Skeletal muscle satellite cell (primary cell): Measurements from ENCODE around the gene MPP1.
"Not testable (repeated sequence)": the region's sequence is repeated elsewhere in the genome, so short reads cannot be mapped to it uniquely, and the experiment has no call there.

Experiments used
- H3K27me3 ChIP-seq: 2 replicates; pipeline ENCODE4 v1.7.0; 2013; ENCODE audit warnings: low read length; ENCODE audit not compliant: control insufficient read depth, insufficient read depth
- H3K36me3 ChIP-seq: 2 replicates; pipeline ENCODE4 v1.7.0; 2013; ENCODE audit warnings: mild to moderate bottlenecking, control low read depth, low read length; ENCODE audit not compliant: insufficient read depth
- H3K4me1 ChIP-seq: 2 replicates; pipeline ENCODE4 v1.7.0; 2013; ENCODE audit warnings: low read length; ENCODE audit not compliant: control insufficient read depth, insufficient read depth
- H3K4me2 ChIP-seq: 2 replicates; pipeline ENCODE4 v1.7.0; 2013; ENCODE audit warnings: mild to moderate bottlenecking, low read length
- H3K4me3 ChIP-seq: 2 replicates; pipeline ENCODE4 v1.7.0; 2013; ENCODE audit warnings: low read length
- H3K9ac ChIP-seq: 2 replicates; pipeline ENCODE4 v1.7.0; 2013; ENCODE audit warnings: mild to moderate bottlenecking, low read depth, low read length, moderate library complexity
- H3K9me3 ChIP-seq: replicated peaks from 2 replicates; pipeline ENCODE4 v1.7.0; 2013; ENCODE audit warnings: mild to moderate bottlenecking, control low read depth, low read length

The MPP1 gene

GRCh38 chrX:154824638-154825037, 19.4 kb upstream of the MPP1 start:
- no peak overlapping the region for H3K4me2 ChIP-seq
- H3K9me3 ChIP-seq, result no peaks in the 10 kb centered on the region
- H3K9ac ChIP-seq, result no peak overlapping the region
- H3K4me3 ChIP-seq, result no peak overlapping the region
- H3K4me1 ChIP-seq, result no peaks in the 10 kb centered on the region
- no peaks in the 10 kb centered on the region for H3K36me3 ChIP-seq
- peaks cover 5% of the 10 kb centered on the region for H3K27me3 ChIP-seq

- Histone ChIP-seq H3K9me3 (no peaks in the 10 kb centered on the region), H3K9ac (no peak overlapping the region), H3K4me2 (no peak overlapping the region), H3K36me3 (no peaks in the 10 kb centered on the region), H3K4me3 (no peak overlapping the region), H3K27me3 (peaks cover 5% of the 10 kb centered on the region), H3K4me1 (no peaks in the 10 kb centered on the region)
Measured at GRCh38 chrX:154822029-154822428, 16.7 kb upstream of the MPP1 start.

GRCh38 chrX:154821523-154821922, 16.2 kb upstream of the MPP1 start:
- H3K4me2 ChIP-seq, result no peak overlapping the region
- H3K27me3 ChIP-seq, result peaks cover 5% of the 10 kb centered on the region
- H3K36me3 ChIP-seq, result no peaks in the 10 kb centered on the region
- H3K4me3 ChIP-seq, result no peak overlapping the region
- H3K9me3 ChIP-seq, result no peaks in the 10 kb centered on the region
- no peaks in the 10 kb centered on the region for H3K4me1 ChIP-seq
- no peak overlapping the region for H3K9ac ChIP-seq

- H3K36me3 ChIP-seq, result no peaks in the 10 kb centered on the region
- no peaks in the 10 kb centered on the region for H3K4me1 ChIP-seq
- H3K4me2 ChIP-seq, result no peak overlapping the region
- H3K4me3 ChIP-seq, result no peak overlapping the region
- H3K27me3 ChIP-seq, result peaks cover 5% of the 10 kb centered on the region
- H3K9ac ChIP-seq, result no peak overlapping the region
- H3K9me3 ChIP-seq, result no peaks in the 10 kb centered on the region
Measured at GRCh38 chrX:154819771-154820341, 14.6 kb upstream of the MPP1 start.

- Histone ChIP-seq H3K9me3 (no peaks in the 10 kb centered on the region), H3K9ac (no peak overlapping the region), H3K4me1 (no peaks in the 10 kb centered on the region), H3K4me2 (no peak overlapping the region), H3K27me3 (peaks cover 5% of the 10 kb centered on the region), H3K36me3 (no peaks in the 10 kb centered on the region), H3K4me3 (no peak overlapping the region)
Measured at GRCh38 chrX:154818916-154819770, 13.9 kb upstream of the MPP1 start.

- H3K27me3 ChIP-seq, H3K9ac ChIP-seq, H3K4me3 ChIP-seq, H3K4me1 ChIP-seq, H3K9me3 ChIP-seq, H3K4me2 ChIP-seq, H3K36me3 ChIP-seq: not testable (repeated sequence)
Measured at GRCh38 chrX:154817048-154817618, 11.8 kb upstream of the MPP1 start.

GRCh38 chrX:154816326-154816898, 11.1 kb upstream of the MPP1 start:
- not testable (repeated sequence) for H3K9ac ChIP-seq, H3K27me3 ChIP-seq, H3K4me2 ChIP-seq, H3K9me3 ChIP-seq, H3K4me3 ChIP-seq, H3K36me3 ChIP-seq, H3K4me1 ChIP-seq

- no peaks in the 10 kb centered on the region for H3K4me1 ChIP-seq
- H3K27me3 ChIP-seq, result no peaks in the 10 kb centered on the region
- H3K4me3 ChIP-seq, result no peak overlapping the region
- H3K36me3 ChIP-seq, result no peaks in the 10 kb centered on the region
- H3K9me3 ChIP-seq, result no peaks in the 10 kb centered on the region
- no peak overlapping the region for H3K4me2 ChIP-seq
- H3K9ac ChIP-seq, result no peak overlapping the region
Measured at GRCh38 chrX:154815274-154815818, 10.1 kb upstream of the MPP1 start.

- H3K4me1 ChIP-seq, result no peaks in the 10 kb centered on the region
- no peaks in the 10 kb centered on the region for H3K27me3 ChIP-seq
- H3K9me3 ChIP-seq, result no peaks in the 10 kb centered on the region
- H3K36me3 ChIP-seq, result no peaks in the 10 kb centered on the region
- no peak overlapping the region for H3K9ac ChIP-seq
- H3K4me3 ChIP-seq, result no peak overlapping the region
- no peak overlapping the region for H3K4me2 ChIP-seq
Measured at GRCh38 chrX:154813801-154814200, 8.5 kb upstream of the MPP1 start.

GRCh38 chrX:154812341-154813101, 7.2 kb upstream of the MPP1 start:
- no peaks in the 10 kb centered on the region for H3K4me1 ChIP-seq
- no peaks in the 10 kb centered on the region for H3K36me3 ChIP-seq

More at GRCh38 chrX:154812341-154813101, 7.2 kb upstream of the MPP1 start:
- Histone ChIP-seq H3K9me3 (no peaks in the 10 kb centered on the region), H3K4me3 (no peak overlapping the region), H3K4me2 (no peak overlapping the region), H3K27me3 (no peaks in the 10 kb centered on the region), H3K9ac (no peak overlapping the region)
